Fibroblast of skin of left quadriceps (primary cell): Measurements from ENCODE around the gene CYSRT1.
"Not testable (repeated sequence)": the region's sequence is repeated elsewhere in the genome, so short reads cannot be mapped to it uniquely, and the experiment has no call there.

Source experiments
- DNase-seq, 2 experiments: peaks; one replicate each; pipeline ENCODE4 v3.0.0-alpha.2; 2013; ENCODE audit warnings: low read depth in 2 of 2

Gene CYSRT1

GRCh38 chr9:137251490-137252268 lies 26.7 kb downstream of the CYSRT1 start:
- no peak for DNase-seq

- no peak for DNase-seq
These were observed 27.9 kb downstream of the CYSRT1 start for GRCh38 chr9:137252555-137253506.

- no peak for DNase-seq
These were observed 29.0 kb downstream of the CYSRT1 start for GRCh38 chr9:137253717-137254623.

- peak; percentile 65 to 72 for DNase-seq
These were observed 29.9 kb downstream of the CYSRT1 start, which contains the start of gene NELFB for GRCh38 chr9:137254624-137255447. TSS of gene NELFB (plus strand) at chr9:137255327.

GRCh38 chr9:137255448-137256114 lies 30.6 kb downstream of the CYSRT1 start:
- no peak for DNase-seq

- DNase-seq = no peak
These were observed 31.4 kb downstream of the CYSRT1 start for GRCh38 chr9:137256362-137256761.

GRCh38 chr9:137256856-137257255 lies 31.9 kb downstream of the CYSRT1 start:
- no peak for DNase-seq

GRCh38 chr9:137262173-137262908 lies 37.4 kb downstream of the CYSRT1 start:
- not testable (repeated sequence) for DNase-seq

DNA sequence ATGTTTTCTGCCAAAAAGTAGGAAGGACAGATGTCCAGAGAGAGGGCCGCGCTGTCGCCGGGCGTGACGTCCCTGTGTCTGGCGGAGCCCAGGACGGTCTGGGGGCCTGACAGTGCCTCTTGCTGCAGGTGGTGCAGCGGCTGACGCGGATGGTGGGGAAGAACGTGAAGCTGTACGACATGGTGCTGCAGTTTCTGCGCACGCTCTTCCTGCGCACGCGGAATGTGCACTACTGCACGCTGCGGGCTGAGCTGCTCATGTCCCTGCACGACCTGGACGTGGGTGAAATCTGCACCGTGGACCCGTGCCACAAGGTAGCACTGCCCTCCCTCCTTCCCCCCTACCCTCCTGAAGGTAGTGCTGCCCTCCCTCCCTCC lies 37.9 kb downstream of the CYSRT1 start:
- no peak for DNase-seq

GRCh38 chr9:137263506-137263905 lies 38.5 kb downstream of the CYSRT1 start:
- DNase-seq = no peak

DNA sequence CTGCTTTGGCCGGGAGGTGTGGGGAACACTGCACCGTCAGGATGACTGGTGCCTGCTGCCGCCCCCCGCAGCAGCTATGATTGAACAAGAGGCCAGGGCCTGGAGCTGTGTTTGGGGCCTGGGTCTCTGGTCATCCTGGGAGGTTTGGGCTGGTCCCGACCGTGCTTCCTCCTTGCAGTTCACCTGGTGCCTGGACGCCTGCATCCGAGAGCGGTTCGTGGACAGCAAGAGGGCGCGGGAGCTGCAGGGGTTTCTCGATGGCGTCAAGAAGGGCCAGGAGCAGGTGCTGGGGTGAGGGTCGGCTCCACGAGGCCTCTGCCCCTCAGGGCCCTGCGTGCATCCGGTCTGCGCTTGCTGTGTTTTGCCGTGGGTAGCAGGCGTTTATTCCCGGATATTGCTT lies 39.1 kb downstream of the CYSRT1 start:
- no peak for DNase-seq

DNA sequence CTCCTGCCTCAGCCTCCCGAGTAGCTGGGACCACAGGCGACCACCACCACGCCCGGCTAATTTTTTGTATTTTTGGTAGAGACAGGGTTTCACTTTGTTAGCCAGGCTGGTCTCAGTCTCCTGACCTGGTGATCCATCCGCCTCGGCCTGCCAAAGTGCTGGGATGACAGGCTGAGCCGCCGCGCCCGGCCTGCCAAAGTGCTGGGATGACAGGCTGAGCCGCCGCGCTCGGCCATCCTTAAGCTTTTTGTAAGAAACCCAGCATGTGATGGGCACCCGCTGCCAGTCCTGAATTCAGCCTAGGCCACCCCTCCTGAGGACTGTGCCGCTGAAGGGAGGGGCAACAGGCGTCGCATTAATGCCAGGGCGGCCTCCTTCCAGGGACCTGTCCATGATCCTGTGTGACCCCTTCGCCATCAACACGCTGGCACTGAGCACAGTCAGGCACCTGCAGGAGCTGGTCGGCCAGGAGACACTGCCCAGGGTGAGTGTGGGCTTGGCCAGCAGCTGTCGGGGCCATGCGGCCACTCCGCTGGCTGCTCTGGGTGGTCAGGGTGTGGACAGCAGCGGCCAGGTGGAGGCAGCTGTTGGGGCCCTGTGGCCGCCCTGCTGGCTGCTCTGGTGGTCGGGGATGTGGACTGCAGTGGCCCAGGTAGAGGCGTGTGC lies 40.7 kb downstream of the CYSRT1 start:
- no peak for DNase-seq

GRCh38 chr9:137266162-137266527 lies 41.2 kb downstream of the CYSRT1 start:
- DNase-seq = no peak

- no peak for DNase-seq
These were observed 41.8 kb downstream of the CYSRT1 start for GRCh38 chr9:137266585-137267453.

- no peak for DNase-seq
These were observed 43.0 kb downstream of the CYSRT1 start for GRCh38 chr9:137267933-137268355.

- DNase-seq = no peak
These were observed 43.7 kb downstream of the CYSRT1 start for GRCh38 chr9:137268538-137269201.

DNA sequence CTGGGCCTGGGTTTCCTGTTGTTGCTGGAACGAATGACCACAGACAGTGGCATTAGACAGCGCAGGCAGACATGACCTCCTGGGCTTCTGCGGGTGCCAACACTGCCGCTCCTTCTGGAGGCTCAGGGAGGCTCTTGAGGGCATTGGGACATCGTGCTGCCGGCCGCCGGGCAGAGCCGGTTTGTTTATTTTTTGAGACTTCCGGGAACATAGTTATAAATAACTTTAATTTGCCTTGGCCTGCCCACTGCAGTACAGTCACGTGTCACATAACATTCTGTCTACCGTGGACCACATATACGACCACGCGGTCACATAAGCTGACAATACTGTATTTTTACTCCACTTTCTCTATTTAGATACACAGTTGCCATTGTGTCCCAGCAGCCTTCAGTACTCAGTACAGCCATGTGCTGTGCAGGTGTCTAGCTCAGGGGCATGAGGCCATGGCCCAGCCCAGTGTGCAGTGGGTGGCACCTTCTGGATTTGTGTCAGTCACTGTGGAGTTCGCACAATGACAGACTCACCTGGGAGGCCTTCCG lies 44.3 kb downstream of the CYSRT1 start:
- no peak for DNase-seq
